Middle frontal gyrus (tissue), 1 donor: Measurements from ENCODE around the gene ANKRD28.

Source experiments
- DNase-seq: peaks from one replicate; pipeline ENCODE4 v3.0.0-alpha.2; 2015; ENCODE audit warnings: low spot score; ENCODE audit errors: extremely low spot score

Gene ANKRD28

GRCh38 chr3:15803921-15804320 is 6.1 kb upstream of the ANKRD28 start:
- no peak for DNase-seq

- DNase-seq = no peak
These were observed 3.5 kb upstream of the ANKRD28 start for GRCh38 chr3:15801298-15801697.

- DNase-seq = no peak
These were observed 3.0 kb upstream of the ANKRD28 start for GRCh38 chr3:15800780-15801179.

GRCh38 chr3:15800327-15800726 is 2.5 kb upstream of the ANKRD28 start:
- DNase-seq = no peak

- no peak for DNase-seq
These were observed 910 bp upstream of the ANKRD28 start for GRCh38 chr3:15798533-15799245.

- DNase-seq = no peak
These were observed 773 bp downstream of the ANKRD28 start for GRCh38 chr3:15796771-15797641.

GRCh38 chr3:15796331-15796730 is 1.4 kb downstream of the ANKRD28 start:
- no peak for DNase-seq

GRCh38 chr3:15795651-15796308 is 2.0 kb downstream of the ANKRD28 start:
- no peak for DNase-seq

GRCh38 chr3:15794842-15795650 is 2.7 kb downstream of the ANKRD28 start:
- no peak for DNase-seq

- no peak for DNase-seq
These were observed 3.4 kb downstream of the ANKRD28 start for GRCh38 chr3:15794303-15794771.

- DNase-seq = no peak
These were observed 6.3 kb downstream of the ANKRD28 start for GRCh38 chr3:15791525-15791924.

- DNase-seq = no peak
These were observed 9.8 kb downstream of the ANKRD28 start for GRCh38 chr3:15787941-15788340.

GRCh38 chr3:15787526-15787925 is 10.3 kb downstream of the ANKRD28 start:
- DNase-seq = no peak

GRCh38 chr3:15783361-15783969 is 14.3 kb downstream of the ANKRD28 start:
- no peak for DNase-seq

- no peak for DNase-seq
These were observed 15.3 kb downstream of the ANKRD28 start for GRCh38 chr3:15782429-15782828.

GRCh38 chr3:15781637-15782402 is 16.0 kb downstream of the ANKRD28 start:
- DNase-seq = no peak

- DNase-seq = no peak
These were observed 16.6 kb downstream of the ANKRD28 start for GRCh38 chr3:15781131-15781530.

- no peak for DNase-seq
These were observed 18.7 kb downstream of the ANKRD28 start for GRCh38 chr3:15779111-15779510.

GRCh38 chr3:15778332-15778858 is 19.4 kb downstream of the ANKRD28 start:
- no peak for DNase-seq
